SK-MEL-5 (cell line): ENCODE data around the gene THSD4. TPM values are rescaled to one million over a fixed set of nuclear protein-coding genes. Genes with fewer than 3 reads are reported as not detected.

ENCODE experiments used
- DNase-seq: peaks from one replicate; pipeline ENCODE4 v3.0.0-alpha.2; 2016; ENCODE audit warnings: low read depth, low spot score
- in situ Hi-C: cut with HindIII; loops from 2 replicates; pipeline ENCODE4 v1.10.0; 2016; ENCODE audit warnings: low sequenced_read_pairs, high pct_unique_total_duplicates, low pct_unique_long_range_greater_than_20kb
- total RNA-seq: library from RNA; depleted of rRNA; stranded (reverse); fragments of >200 nt; shearing (Covaris generic); gene quantifications from 2 replicates; pipeline ENCODE4 v1.2.3, GENCODE V29; 2014

The THSD4 gene
- total RNA-seq, 1 experiment from 2014 or later, result 0.50 TPM

GRCh38 chr15:71224024-71224423, 108.8 kb downstream of the THSD4 start:
- in situ Hi-C loops, result no loop called here
- no peak for DNase-seq

DNA sequence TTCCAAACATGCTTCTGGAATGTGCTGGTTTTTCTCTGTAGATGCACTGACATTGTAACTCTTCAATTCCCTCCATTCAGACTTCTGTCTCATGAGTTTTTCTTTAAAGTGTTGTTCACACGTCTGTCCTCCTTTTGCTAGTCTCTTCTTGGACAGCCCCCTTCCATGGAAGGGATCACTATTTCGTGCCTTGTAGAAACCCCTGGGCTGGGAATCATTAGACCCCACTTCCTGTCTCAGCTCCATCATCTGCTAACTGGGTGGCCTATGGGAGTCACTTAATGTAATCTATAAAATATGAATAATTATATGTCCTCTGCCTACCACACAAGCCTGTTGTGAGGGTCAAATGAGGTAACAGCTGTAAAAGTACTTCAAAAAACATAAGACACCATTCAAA, 110.6 kb downstream of the THSD4 start:
- no peak for DNase-seq
- in situ Hi-C loops, result no loop called here

- in situ Hi-C loops, result no loop called here
- no peak for DNase-seq
These were observed 111.5 kb downstream of the THSD4 start for GRCh38 chr15:71226536-71227455.

- in situ Hi-C loops, result no loop called here
- DNase-seq, result no peak
These were observed 113.1 kb downstream of the THSD4 start for GRCh38 chr15:71228403-71228802.

- in situ Hi-C loops, result no loop called here
- DNase-seq, result no peak
These were observed 115.0 kb downstream of the THSD4 start for GRCh38 chr15:71230303-71230702.

GRCh38 chr15:71231758-71232157, 116.5 kb downstream of the THSD4 start:
- no peak for DNase-seq
- in situ Hi-C loops, result no loop called here

- in situ Hi-C loops, result no loop called here
- DNase-seq, result no peak
These were observed 117.1 kb downstream of the THSD4 start for GRCh38 chr15:71232411-71232810.

DNA sequence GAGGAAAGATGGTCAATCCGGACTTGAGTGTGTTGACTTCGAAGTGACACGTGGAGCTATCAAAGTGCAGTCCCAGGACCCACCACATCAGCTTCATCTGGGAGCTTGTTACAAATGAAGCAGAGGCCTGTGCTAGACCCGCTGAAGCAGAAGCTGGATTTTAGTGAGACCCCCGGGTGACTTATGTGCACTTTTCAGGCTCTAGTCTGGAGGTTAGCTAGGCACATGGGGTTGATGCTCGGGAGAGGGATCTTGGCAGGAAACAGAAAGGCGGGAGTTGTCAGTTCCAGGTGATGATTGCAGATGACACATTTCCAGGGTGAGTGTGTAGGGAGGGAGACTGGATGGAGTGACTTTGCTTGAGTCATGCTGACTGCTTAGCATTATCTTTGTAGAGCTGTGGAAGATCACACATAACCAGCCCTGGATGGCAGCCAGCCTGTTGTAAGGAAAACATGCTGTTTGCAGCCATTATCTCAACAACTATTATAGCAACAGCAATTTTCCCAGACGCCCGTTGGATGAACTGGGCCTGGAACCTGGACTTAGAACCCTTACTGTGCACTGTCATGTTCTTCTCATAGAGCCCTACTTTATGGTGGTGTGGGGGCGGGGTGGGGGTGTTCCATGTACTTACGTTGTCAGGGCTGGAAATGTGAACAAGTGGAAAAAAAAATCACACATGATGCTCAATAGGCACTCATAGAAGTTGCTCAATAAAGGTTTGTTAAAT, 122.4 kb downstream of the THSD4 start:
- no peak for DNase-seq
- in situ Hi-C loops, result no loop called here

GRCh38 chr15:71238926-71239325, 123.7 kb downstream of the THSD4 start:
- in situ Hi-C loops, result no loop called here
- DNase-seq, result no peak

GRCh38 chr15:71239592-71240364, 124.5 kb downstream of the THSD4 start:
- no peak for DNase-seq
- in situ Hi-C loops, result no loop called here

DNA sequence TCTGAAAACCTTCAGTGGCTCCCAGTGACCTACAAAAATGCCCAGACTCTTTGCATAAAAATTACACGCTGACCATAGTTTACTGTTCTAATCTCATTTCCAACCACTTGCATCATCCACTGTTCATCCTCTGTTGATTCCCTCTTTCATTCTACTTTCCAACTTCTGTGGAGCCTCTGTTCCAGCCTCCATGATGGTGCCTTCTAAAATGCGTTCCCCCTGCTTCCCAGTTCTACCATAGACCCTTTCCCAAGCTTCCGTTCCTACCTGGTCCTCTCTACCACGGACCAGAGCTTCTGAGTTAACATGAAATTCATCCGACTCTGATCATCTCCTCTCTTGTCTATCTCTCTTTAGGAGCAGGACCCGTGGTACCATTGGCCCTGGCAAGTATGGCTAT, 127.0 kb downstream of the THSD4 start:
- in situ Hi-C loops, result no loop called here
- no peak for DNase-seq

DNA sequence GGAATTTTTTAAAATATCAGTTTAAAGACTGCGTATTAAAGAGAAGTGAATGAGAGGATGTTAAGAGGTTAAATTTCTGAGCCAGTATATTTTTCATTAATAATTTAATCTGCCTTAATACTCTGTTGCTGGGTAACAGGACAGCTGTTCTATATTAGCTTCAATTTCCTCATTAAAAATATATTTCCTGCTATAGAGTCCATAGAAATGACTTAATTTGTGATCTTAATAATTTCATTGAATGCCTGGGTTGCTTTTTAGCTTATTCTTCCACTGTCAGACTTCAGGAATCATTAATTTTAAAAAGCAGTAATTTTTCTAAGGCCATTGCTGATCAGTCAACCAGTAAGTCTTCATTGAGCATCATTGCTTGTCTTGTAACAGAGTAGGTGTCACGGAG, 129.0 kb downstream of the THSD4 start:
- DNase-seq, result no peak
- in situ Hi-C loops, result no loop called here

DNA sequence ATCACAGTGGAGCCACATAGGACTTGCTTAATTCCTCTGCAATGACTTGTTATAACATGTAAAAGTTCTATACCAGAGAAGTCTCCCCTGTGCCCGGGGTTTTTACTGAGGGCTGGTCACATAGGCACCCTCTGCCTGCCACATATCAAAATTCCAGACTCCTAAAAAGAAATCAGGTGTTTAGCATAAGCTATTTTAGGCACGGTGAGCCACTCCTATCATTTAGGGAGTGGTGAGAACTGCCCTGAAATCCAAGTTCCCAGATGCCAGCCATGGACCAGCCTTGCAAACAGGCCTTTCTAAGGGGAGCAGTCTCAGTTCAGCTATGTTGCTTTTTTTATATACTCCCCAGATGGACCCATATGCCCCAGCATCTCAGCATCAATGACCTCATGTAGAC, 130.3 kb downstream of the THSD4 start:
- in situ Hi-C loops, result no loop called here

GRCh38 chr15:71248386-71248785, 133.1 kb downstream of the THSD4 start:
- in situ Hi-C loops, result no loop called here
- DNase-seq, result no peak

More for the DNA sequence above, 130.3 kb downstream of the THSD4 start:
- DNase-seq, result no peak

DNA sequence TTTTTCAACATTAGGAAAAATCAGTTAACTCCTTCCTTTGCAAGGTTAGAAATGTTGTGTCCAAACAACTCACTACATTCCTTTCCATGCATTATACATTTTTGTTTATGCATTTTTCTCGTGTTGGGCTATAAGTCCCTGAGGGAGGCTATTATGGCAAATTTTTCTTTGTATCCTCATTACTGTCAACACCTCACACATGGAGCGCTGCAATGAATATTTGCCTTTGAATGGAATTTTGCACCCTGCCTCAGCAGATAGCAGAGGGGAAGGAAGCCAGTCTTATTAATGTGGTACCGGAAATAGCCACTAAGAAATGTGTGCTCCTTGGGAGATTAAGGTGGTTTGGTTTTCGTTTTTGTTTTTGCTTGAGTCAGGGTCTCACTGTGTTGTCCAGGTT, 134.7 kb downstream of the THSD4 start:
- in situ Hi-C loops, result no loop called here
- DNase-seq, result no peak

DNA sequence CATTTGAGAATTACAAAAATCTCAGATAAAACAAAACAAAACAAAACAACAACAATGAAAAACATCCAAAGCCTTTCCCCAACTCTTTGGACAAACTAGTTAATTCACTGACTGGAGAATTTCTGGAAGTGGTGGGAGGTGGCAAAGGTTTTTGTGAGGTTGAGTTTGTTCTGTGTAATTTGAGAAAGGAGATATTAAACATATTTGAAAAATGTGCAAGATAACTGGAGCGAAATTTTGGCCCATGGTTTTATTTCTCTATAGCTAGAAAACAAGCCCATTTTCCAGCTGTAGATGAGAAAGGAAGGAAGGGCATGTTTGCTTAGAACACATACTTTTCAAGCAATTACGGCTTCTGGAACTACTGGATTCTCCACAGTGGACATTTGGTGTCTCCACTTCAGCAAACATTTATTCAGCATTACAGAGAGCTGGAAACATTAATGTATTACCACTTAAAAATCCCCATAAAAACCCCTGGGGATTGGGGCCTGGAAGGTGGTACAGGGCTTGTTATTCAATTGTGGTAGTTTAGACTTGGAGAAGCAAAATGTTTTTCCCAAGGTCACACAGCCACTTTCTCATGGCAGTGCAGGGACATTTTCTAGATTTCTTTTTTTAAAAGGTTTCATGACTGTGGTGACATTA, 135.8 kb downstream of the THSD4 start:
- no peak for DNase-seq
- in situ Hi-C loops, result no loop called here

DNA sequence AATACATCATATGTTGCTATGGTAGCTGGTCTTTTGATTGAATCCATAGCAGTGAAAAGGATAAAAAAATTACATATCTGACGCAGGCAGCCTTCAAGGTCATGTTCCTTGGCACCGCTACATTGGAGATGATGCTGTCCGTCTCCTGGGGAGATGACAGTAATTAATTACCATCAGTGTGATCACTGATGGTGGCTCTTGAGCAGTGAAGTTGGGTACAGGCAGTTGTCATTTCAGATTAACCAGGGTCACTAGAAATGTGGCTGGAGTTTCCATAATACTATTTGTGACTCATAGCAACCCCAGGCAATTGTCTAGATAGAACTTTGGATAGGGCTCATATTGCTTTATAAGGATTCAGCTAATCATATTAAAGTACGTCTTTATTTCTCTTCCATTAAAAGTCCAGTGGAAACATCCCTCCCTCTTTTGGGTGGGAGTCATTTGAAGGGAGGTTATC, 136.3 kb downstream of the THSD4 start:
- in situ Hi-C loops, result no loop called here
- DNase-seq, result no peak
